Measurements from ENCODE around the gene FAM13A. TPM values are rescaled to one million over a fixed set of nuclear protein-coding genes. Genes with fewer than 3 reads are reported as not detected.

Gene FAM13A
- total and polyA plus RNA-seq, 7 donors = 3.8 to 76.0 (median 15.2) TPM

GRCh38 chr4:89099471-89099870 is 42.5 kb upstream of the FAM13A start:
- 96 to 100% (median 97%) methylated on average over 1 of the region's 1 CpG for WGBS, 3 donors
- no peak overlapping the region for H3K4me3 ChIP-seq
- H3K27ac ChIP-seq = no peak overlapping the region
- no peak for TF ChIP-seq CTCF (IDR thresholded peaks at IDR 0.05)
- ATAC-seq = no peak
- no peaks in the 10 kb centered on the region for H3K27me3 ChIP-seq (ENCODE audit: insufficient read depth in 3 of 3, low read length in 2 of 3)
- no peak for DNase-seq
- intact Hi-C loops (cut with DNase I) = no loop called here
- H3K4me1 ChIP-seq = no peaks in the 10 kb centered on the region
- H3K9me3 ChIP-seq = no peaks in the 10 kb centered on the region
- no peaks in the 10 kb centered on the region for H3K36me3 ChIP-seq (ENCODE audit: insufficient read depth in 1 of 2, low read depth in 1 of 2)

- ATAC-seq = no peak
- WGBS, 3 donors = 70 to 76% (median 74%) methylated on average over 2 of the region's 2 CpGs
These were observed 42.0 kb upstream of the FAM13A start for GRCh38 chr4:89099034-89099433.

GRCh38 chr4:89078300-89078699 is 21.3 kb upstream of the FAM13A start:
- Histone ChIP-seq H3K4me1 (no peaks in the 10 kb centered on the region), H3K36me3 (ENCODE audit: insufficient read depth in 1 of 2, low read depth in 1 of 2) (no peaks in the 10 kb centered on the region), H3K4me3 (no peak overlapping the region), H3K27me3 (ENCODE audit: insufficient read depth in 3 of 3, low read length in 2 of 3) (no peaks in the 10 kb centered on the region), H3K9me3 (peaks cover 13% of the 10 kb centered on the region), H3K27ac (no peak overlapping the region)
- no peak for DNase-seq
- intact Hi-C loops (cut with DNase I) = no loop called here
- 93 to 98% (median 96%) methylated on average over 1 of the region's 1 CpG for WGBS, 3 donors
- no peak for TF ChIP-seq CTCF (IDR thresholded peaks at IDR 0.05)
- no peak for ATAC-seq

More at GRCh38 chr4:89099034-89099433, 42.0 kb upstream of the FAM13A start:
- Histone ChIP-seq H3K27ac (no peak overlapping the region), H3K36me3 (ENCODE audit: insufficient read depth in 1 of 2, low read depth in 1 of 2) (no peaks in the 10 kb centered on the region), H3K27me3 (ENCODE audit: insufficient read depth in 3 of 3, low read length in 2 of 3) (no peaks in the 10 kb centered on the region), H3K4me3 (no peak overlapping the region), H3K4me1 (no peaks in the 10 kb centered on the region), H3K9me3 (no peaks in the 10 kb centered on the region)
- intact Hi-C loops (cut with DNase I) = no loop called here
- no peak for DNase-seq
- no peak for TF ChIP-seq CTCF (IDR thresholded peaks at IDR 0.05)

GRCh38 chr4:89077761-89078160 is 20.8 kb upstream of the FAM13A start:
- Histone ChIP-seq H3K36me3 (ENCODE audit: insufficient read depth in 1 of 2, low read depth in 1 of 2) (no peaks in the 10 kb centered on the region), H3K4me1 (no peaks in the 10 kb centered on the region), H3K27ac (no peak overlapping the region), H3K27me3 (ENCODE audit: insufficient read depth in 3 of 3, low read length in 2 of 3) (no peaks in the 10 kb centered on the region), H3K4me3 (no peak overlapping the region), H3K9me3 (peaks cover 13% of the 10 kb centered on the region)
- intact Hi-C loops (cut with DNase I) = no loop called here
- TF ChIP-seq CTCF (IDR thresholded peaks at IDR 0.05) = no peak
- ATAC-seq = no peak
- DNase-seq = no peak

- TF ChIP-seq CTCF (IDR thresholded peaks at IDR 0.05) = no peak
- intact Hi-C loops (cut with DNase I) = no loop called here
- ATAC-seq = no peak
- Histone ChIP-seq H3K36me3 (ENCODE audit: insufficient read depth in 1 of 2, low read depth in 1 of 2) (no peaks in the 10 kb centered on the region), H3K4me3 (no peak overlapping the region), H3K27me3 (ENCODE audit: insufficient read depth in 3 of 3, low read length in 2 of 3) (no peaks in the 10 kb centered on the region), H3K4me1 (no peaks in the 10 kb centered on the region), H3K9me3 (peaks cover 5% of the 10 kb centered on the region), H3K27ac (no peak overlapping the region)
- no peak for DNase-seq
- 52 to 90% (median 82%) methylated on average over 1 of the region's 1 CpG for WGBS, 3 donors
These were observed 15.9 kb upstream of the FAM13A start for GRCh38 chr4:89072921-89073320.
